K562 (cell line): ENCODE data around the gene GET3. TPM values are rescaled to one million over a fixed set of nuclear protein-coding genes. Genes with fewer than 3 reads are reported as not detected.

Source experiments
- ATF1 ChIP-seq, 2 experiments: fragments of 450-650 bp in 1 of 2; IDR thresholded peaks; 2 replicates each; pipeline ENCODE4 v1.6.1; 2016; ENCODE audit warnings: missing compliant biosample characterization in 1 of 2, missing genetic modification characterization in 1 of 2
- KLF16 ChIP-seq: IDR thresholded peaks from 2 replicates; pipeline ENCODE4 v1.6.1; 2016; ENCODE audit warnings: antibody characterized with exemption
- NELFE ChIP-seq: IDR thresholded peaks from 2 replicates; pipeline ENCODE4 v1.6.1; 2011; ENCODE audit warnings: mild to moderate bottlenecking; ENCODE audit not compliant: insufficient read depth, insufficient read length
- NR2C1 ChIP-seq, 2 experiments: fragments of 450-650 bp; IDR thresholded peaks; 2 replicates each; pipeline ENCODE4 v1.6.1; 2017; ENCODE audit warnings: mild to moderate bottlenecking in 2 of 2, antibody characterized with exemption in 1 of 2, inconsistent platforms in 1 of 2, missing compliant biosample characterization in 1 of 2, missing genetic modification characterization in 1 of 2
- RBM15 ChIP-seq: fragments of 200-400 bp; formaldehyde crosslinking; IDR thresholded peaks from 2 replicates; pipeline ENCODE4 v1.6.1; 2018; ENCODE audit warnings: mild to moderate bottlenecking, low read length, moderate library complexity; ENCODE audit not compliant: insufficient read depth
- ZNF282 ChIP-seq: sonication (generic); formaldehyde crosslinking; IDR thresholded peaks from 2 replicates; pipeline ENCODE4 v1.8.1; 2023; ENCODE audit warnings: missing genetic modification reagents
- ZNF589 ChIP-seq: fragments of 200-800 bp; sonication (Bioruptor generic); IDR thresholded peaks from 2 replicates; pipeline ENCODE4 v1.6.1; 2016; ENCODE audit warnings: low read depth, missing genetic modification characterization, missing compliant biosample characterization
- ZNF778 ChIP-seq: fragments of 450-650 bp; formaldehyde crosslinking; IDR thresholded peaks from 2 replicates; pipeline ENCODE4 v1.4.0; 2020; ENCODE audit warnings: mild to moderate bottlenecking, moderate library complexity
- polyA plus RNA-seq, 8 experiments: library from polyadenylated mRNA; depleted of rRNA in 4 of 8; stranded (reverse) in 5 of 8; unstranded in 3 of 8; fragments of >200 nt; fragmentation: Nextera tagmentation in 2 of 8; fragmentation: Illumina TruSeq in 1 of 8; extraction: Ambion mirVana in 2 of 8; extraction: Trizol in 1 of 8; gene quantifications; 2 replicates each; pipeline versions ENCODE4 v1.2.1 to v1.2.3, GENCODE V29; 2011 to 2014; ENCODE audit warnings: inconsistent platforms in 1 of 8, missing spikeins in 1 of 8
- total RNA-seq, 7 experiments: library from RNA; depleted of rRNA in 6 of 7; stranded (reverse); fragments of >200 nt in 6 of 7; fragmentation: Illumina TruSeq in 2 of 7; extraction: Trizol in 2 of 7; gene quantifications; 2 replicates each; pipeline versions ENCODE4 v1.2.1 to v1.2.3, GENCODE V29; 2011 to 2021; ENCODE audit warnings: low replicate concordance in 1 of 7
- TF ChIP-seq, protein P1 (sequence below): fragments of 200-600 bp; sonication (generic); IDR thresholded peaks from one replicate; pipeline ENCODE4 v1.6.1; 2012; ENCODE audit warnings: mild to moderate bottlenecking, low read depth, low read length, inconsistent platforms
- TF ChIP-seq, protein P2 (sequence below): fragments of 250-450 bp; sonication (Bioruptor Pico); IDR thresholded peaks from 2 replicates; pipeline ENCODE4 v1.8.0; 2021; ENCODE audit warnings: borderline replicate concordance, mild to moderate bottlenecking, moderate library complexity; ENCODE audit not compliant: poor library complexity, severe bottlenecking
- TF ChIP-seq, protein P3 (sequence below): sonication (generic); IDR thresholded peaks from 2 replicates; pipeline ENCODE4 v1.6.1; 2016

The GET3 gene
- total and polyA plus RNA-seq, 9 of the 15 experiments (the other 6 are each of a cell fraction or from before 2014, with no cell fraction given): 8.3 to 83.5 (median 51.8) TPM

DNA sequence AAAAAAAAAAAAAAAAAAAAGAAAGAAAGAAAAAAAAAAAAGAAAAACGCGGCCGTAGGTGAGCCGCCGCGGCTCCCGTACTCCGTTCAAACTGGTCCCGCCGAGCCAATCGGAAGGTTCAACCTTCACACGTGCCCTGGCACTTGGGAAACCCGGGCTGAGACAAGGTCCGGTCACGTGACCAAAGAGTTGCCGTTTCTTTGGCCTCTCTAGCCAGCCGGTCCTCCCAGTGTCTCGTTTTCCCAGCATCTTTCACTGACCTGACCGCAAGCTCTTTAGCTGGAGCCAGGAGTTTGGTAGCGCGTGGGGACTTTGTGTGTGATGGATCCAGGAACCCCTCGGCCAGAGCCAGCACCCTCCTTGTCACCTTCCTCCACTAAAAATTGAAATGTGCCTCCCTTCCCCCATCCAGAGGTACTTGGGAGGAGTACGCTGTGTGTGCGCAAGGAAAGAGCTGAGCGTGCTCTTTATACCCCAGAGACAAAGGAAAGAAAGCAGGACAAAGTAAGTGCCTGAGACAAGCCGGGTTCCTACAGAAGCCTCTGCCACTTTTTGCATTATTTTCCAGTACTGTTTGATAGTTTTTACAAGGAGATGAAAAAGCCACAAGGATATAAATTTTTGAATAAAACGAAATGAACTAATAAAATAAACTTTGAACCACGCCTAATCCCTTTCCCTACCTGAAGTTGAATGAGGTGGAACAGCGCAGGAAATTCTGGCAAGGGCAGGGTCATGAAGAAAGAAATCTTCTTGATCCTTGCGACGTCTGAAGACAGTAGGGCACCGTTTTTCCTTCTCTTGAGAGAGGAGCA, 14.5 kb upstream of the GET3 start (continued):
- TF ChIP-seq, protein P1, sequence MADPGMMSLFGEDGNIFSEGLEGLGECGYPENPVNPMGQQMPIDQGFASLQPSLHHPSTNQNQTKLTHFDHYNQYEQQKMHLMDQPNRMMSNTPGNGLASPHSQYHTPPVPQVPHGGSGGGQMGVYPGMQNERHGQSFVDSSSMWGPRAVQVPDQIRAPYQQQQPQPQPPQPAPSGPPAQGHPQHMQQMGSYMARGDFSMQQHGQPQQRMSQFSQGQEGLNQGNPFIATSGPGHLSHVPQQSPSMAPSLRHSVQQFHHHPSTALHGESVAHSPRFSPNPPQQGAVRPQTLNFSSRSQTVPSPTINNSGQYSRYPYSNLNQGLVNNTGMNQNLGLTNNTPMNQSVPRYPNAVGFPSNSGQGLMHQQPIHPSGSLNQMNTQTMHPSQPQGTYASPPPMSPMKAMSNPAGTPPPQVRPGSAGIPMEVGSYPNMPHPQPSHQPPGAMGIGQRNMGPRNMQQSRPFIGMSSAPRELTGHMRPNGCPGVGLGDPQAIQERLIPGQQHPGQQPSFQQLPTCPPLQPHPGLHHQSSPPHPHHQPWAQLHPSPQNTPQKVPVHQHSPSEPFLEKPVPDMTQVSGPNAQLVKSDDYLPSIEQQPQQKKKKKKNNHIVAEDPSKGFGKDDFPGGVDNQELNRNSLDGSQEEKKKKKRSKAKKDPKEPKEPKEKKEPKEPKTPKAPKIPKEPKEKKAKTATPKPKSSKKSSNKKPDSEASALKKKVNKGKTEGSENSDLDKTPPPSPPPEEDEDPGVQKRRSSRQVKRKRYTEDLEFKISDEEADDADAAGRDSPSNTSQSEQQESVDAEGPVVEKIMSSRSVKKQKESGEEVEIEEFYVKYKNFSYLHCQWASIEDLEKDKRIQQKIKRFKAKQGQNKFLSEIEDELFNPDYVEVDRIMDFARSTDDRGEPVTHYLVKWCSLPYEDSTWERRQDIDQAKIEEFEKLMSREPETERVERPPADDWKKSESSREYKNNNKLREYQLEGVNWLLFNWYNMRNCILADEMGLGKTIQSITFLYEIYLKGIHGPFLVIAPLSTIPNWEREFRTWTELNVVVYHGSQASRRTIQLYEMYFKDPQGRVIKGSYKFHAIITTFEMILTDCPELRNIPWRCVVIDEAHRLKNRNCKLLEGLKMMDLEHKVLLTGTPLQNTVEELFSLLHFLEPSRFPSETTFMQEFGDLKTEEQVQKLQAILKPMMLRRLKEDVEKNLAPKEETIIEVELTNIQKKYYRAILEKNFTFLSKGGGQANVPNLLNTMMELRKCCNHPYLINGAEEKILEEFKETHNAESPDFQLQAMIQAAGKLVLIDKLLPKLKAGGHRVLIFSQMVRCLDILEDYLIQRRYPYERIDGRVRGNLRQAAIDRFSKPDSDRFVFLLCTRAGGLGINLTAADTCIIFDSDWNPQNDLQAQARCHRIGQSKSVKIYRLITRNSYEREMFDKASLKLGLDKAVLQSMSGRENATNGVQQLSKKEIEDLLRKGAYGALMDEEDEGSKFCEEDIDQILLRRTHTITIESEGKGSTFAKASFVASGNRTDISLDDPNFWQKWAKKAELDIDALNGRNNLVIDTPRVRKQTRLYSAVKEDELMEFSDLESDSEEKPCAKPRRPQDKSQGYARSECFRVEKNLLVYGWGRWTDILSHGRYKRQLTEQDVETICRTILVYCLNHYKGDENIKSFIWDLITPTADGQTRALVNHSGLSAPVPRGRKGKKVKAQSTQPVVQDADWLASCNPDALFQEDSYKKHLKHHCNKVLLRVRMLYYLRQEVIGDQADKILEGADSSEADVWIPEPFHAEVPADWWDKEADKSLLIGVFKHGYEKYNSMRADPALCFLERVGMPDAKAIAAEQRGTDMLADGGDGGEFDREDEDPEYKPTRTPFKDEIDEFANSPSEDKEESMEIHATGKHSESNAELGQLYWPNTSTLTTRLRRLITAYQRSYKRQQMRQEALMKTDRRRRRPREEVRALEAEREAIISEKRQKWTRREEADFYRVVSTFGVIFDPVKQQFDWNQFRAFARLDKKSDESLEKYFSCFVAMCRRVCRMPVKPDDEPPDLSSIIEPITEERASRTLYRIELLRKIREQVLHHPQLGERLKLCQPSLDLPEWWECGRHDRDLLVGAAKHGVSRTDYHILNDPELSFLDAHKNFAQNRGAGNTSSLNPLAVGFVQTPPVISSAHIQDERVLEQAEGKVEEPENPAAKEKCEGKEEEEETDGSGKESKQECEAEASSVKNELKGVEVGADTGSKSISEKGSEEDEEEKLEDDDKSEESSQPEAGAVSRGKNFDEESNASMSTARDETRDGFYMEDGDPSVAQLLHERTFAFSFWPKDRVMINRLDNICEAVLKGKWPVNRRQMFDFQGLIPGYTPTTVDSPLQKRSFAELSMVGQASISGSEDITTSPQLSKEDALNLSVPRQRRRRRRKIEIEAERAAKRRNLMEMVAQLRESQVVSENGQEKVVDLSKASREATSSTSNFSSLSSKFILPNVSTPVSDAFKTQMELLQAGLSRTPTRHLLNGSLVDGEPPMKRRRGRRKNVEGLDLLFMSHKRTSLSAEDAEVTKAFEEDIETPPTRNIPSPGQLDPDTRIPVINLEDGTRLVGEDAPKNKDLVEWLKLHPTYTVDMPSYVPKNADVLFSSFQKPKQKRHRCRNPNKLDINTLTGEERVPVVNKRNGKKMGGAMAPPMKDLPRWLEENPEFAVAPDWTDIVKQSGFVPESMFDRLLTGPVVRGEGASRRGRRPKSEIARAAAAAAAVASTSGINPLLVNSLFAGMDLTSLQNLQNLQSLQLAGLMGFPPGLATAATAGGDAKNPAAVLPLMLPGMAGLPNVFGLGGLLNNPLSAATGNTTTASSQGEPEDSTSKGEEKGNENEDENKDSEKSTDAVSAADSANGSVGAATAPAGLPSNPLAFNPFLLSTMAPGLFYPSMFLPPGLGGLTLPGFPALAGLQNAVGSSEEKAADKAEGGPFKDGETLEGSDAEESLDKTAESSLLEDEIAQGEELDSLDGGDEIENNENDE: no peak
- TF ChIP-seq NR2C1 (IDR thresholded peaks at IDR 0.05) (peak; percentile 85), NR2C1 (tag; IDR thresholded peaks at IDR 0.05) (peak; percentile 72; the same call in 1 of the 2 replicates), NELFE (no peak), ATF1 (CRISPR knock-in tag; IDR thresholded peaks at IDR 0.05) (no peak), ATF1 (tag; IDR thresholded peaks at IDR 0.05) (peak; percentile 84), ZNF282 (CRISPR knock-in tag) (no peak), ZNF589 (CRISPR knock-in tag) (peak; percentile 64; the same call in 1 of the 2 replicates), ZNF778 (CRISPR knock-in tag) (no peak), RBM15 (no peak), KLF16 (peak; percentile 44; the same call in 1 of the 2 replicates)
- TF ChIP-seq, protein P2, sequence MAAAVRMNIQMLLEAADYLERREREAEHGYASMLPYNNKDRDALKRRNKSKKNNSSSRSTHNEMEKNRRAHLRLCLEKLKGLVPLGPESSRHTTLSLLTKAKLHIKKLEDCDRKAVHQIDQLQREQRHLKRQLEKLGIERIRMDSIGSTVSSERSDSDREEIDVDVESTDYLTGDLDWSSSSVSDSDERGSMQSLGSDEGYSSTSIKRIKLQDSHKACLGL (CRISPR knock-in tag): peak; percentile 29
- TF ChIP-seq, protein P3, sequence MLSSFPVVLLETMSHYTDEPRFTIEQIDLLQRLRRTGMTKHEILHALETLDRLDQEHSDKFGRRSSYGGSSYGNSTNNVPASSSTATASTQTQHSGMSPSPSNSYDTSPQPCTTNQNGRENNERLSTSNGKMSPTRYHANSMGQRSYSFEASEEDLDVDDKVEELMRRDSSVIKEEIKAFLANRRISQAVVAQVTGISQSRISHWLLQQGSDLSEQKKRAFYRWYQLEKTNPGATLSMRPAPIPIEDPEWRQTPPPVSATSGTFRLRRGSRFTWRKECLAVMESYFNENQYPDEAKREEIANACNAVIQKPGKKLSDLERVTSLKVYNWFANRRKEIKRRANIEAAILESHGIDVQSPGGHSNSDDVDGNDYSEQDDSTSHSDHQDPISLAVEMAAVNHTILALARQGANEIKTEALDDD: no peak
